Ishikawa (cell line): ENCODE results near the gene NUDT14.

Experiments used
- CEBPB ChIP-seq: IDR thresholded peaks from 2 replicates; pipeline ENCODE4 v1.6.1; 2012
- CREB1 ChIP-seq: IDR thresholded peaks from 2 replicates; pipeline ENCODE4 v1.6.1; 2012; ENCODE audit warnings: low read depth
- EGR1 ChIP-seq: IDR thresholded peaks from 2 replicates; pipeline ENCODE4 v1.6.1; 2012
- EP300 ChIP-seq: IDR thresholded peaks from 2 replicates; pipeline ENCODE4 v1.6.1; 2012; ENCODE audit warnings: borderline replicate concordance
- FOXM1 ChIP-seq: IDR thresholded peaks from 2 replicates; pipeline ENCODE4 v1.6.1; 2012; ENCODE audit warnings: low read depth, borderline replicate concordance
- NFIC ChIP-seq: IDR thresholded peaks from 2 replicates; pipeline ENCODE4 v1.6.1; 2012
- RAD21 ChIP-seq: IDR thresholded peaks from 2 replicates; pipeline ENCODE4 v1.6.1; 2012; ENCODE audit warnings: low read depth
- TAF1 ChIP-seq: IDR thresholded peaks from 2 replicates; pipeline ENCODE4 v1.6.1; 2012; ENCODE audit warnings: low read depth, mild to moderate bottlenecking
- TCF12 ChIP-seq: IDR thresholded peaks from 2 replicates; pipeline ENCODE4 v1.6.1; 2012; ENCODE audit warnings: low read depth
- TEAD4 ChIP-seq: IDR thresholded peaks from 2 replicates; pipeline ENCODE4 v1.6.1; 2012
- YY1 ChIP-seq: IDR thresholded peaks from 2 replicates; pipeline ENCODE4 v1.6.1; 2012; ENCODE audit warnings: low read depth
- ZBTB7A ChIP-seq: IDR thresholded peaks from 2 replicates; pipeline ENCODE4 v1.6.1; 2012; ENCODE audit warnings: low read depth
- TF ChIP-seq, protein P1 (sequence below): IDR thresholded peaks from 2 replicates; pipeline ENCODE4 v1.6.1; 2012
- TF ChIP-seq, protein P2 (sequence below): IDR thresholded peaks from 2 replicates; pipeline ENCODE4 v1.6.1; 2012; ENCODE audit warnings: low read depth, mild to moderate bottlenecking
- TF ChIP-seq, protein P3 (sequence below): IDR thresholded peaks from 2 replicates; pipeline ENCODE4 v1.6.1; 2012

The NUDT14 gene

DNA sequence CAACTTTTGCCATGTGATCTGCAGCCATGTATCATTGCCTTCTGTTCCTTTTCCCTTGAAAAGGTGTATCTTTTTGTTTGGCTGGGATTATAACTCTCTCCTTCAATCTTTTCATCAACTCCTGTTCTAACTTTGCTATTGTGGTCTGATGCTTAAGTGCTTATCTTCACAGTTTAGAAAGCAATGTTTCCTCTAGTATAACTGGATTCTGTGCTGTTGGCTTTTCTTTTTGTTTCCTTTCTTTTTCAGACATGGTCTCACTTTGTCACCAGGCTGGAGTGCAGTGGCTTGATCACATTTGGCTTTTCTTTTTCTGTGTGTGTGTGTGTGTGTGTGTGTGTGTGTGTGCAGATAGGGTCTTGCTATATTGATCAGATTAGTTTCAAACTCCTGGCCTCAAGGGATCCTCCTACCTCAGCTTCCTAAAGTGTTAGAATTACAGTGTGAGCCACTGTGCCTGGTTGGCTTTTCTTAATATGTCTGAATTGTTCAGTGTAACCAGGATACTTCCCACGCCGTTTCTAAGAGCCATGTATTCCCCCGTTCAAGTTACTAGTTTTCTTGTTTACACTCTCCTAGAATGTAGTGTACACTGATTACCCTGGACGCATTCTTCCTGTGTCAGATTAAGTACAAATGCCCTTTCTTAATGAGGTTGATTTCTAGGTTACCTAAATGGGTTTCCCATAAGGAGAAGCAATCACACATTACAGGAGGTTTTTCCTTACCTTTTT, 48.0 kb downstream of the NUDT14 start:
- TF ChIP-seq NFIC = no peak
- no peak for TF ChIP-seq TCF12
- no peak for TF ChIP-seq TAF1
- no peak for TF ChIP-seq YY1
- TF ChIP-seq CREB1 = no peak
- TF ChIP-seq, protein P1, sequence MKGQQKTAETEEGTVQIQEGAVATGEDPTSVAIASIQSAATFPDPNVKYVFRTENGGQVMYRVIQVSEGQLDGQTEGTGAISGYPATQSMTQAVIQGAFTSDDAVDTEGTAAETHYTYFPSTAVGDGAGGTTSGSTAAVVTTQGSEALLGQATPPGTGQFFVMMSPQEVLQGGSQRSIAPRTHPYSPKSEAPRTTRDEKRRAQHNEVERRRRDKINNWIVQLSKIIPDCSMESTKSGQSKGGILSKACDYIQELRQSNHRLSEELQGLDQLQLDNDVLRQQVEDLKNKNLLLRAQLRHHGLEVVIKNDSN = no peak
- no peak for TF ChIP-seq EGR1
- no peak for TF ChIP-seq FOXM1
- TF ChIP-seq TEAD4 = no peak
- TF ChIP-seq CEBPB = no peak
- no peak for TF ChIP-seq RAD21
- no peak for TF ChIP-seq ZBTB7A
- no peak for TF ChIP-seq EP300
- TF ChIP-seq, protein P2, sequence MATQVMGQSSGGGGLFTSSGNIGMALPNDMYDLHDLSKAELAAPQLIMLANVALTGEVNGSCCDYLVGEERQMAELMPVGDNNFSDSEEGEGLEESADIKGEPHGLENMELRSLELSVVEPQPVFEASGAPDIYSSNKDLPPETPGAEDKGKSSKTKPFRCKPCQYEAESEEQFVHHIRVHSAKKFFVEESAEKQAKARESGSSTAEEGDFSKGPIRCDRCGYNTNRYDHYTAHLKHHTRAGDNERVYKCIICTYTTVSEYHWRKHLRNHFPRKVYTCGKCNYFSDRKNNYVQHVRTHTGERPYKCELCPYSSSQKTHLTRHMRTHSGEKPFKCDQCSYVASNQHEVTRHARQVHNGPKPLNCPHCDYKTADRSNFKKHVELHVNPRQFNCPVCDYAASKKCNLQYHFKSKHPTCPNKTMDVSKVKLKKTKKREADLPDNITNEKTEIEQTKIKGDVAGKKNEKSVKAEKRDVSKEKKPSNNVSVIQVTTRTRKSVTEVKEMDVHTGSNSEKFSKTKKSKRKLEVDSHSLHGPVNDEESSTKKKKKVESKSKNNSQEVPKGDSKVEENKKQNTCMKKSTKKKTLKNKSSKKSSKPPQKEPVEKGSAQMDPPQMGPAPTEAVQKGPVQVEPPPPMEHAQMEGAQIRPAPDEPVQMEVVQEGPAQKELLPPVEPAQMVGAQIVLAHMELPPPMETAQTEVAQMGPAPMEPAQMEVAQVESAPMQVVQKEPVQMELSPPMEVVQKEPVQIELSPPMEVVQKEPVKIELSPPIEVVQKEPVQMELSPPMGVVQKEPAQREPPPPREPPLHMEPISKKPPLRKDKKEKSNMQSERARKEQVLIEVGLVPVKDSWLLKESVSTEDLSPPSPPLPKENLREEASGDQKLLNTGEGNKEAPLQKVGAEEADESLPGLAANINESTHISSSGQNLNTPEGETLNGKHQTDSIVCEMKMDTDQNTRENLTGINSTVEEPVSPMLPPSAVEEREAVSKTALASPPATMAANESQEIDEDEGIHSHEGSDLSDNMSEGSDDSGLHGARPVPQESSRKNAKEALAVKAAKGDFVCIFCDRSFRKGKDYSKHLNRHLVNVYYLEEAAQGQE = no peak
- TF ChIP-seq, protein P3, sequence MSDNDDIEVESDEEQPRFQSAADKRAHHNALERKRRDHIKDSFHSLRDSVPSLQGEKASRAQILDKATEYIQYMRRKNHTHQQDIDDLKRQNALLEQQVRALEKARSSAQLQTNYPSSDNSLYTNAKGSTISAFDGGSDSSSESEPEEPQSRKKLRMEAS = no peak

DNA sequence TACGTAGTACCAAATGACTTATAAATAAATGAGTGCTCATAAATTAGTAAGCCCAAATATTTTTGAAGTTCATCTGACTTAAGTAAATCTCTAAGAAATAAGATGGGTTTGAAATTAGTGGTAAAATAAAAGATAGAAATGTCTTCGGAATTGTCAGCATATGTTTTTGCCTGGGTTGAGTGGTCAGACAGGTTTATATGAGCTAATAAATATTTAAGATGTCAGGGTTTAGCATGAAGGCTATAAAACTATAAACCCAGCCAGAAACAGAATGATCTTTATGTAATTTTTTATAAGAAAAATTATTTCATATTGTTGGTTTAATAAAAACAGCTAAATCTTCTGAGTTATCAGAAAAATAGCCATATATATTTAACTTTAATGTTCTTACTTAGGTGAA, 49.9 kb downstream of the NUDT14 start:
- TF ChIP-seq NFIC (no peak), EP300 (no peak), ZBTB7A (no peak), RAD21 (no peak), CREB1 (no peak), YY1 (no peak), EGR1 (no peak), TAF1 (no peak), FOXM1 (no peak), CEBPB (no peak), TCF12 (no peak), TEAD4 (no peak)
- TF ChIP-seq, protein P3 = no peak
- TF ChIP-seq, protein P1 = no peak

DNA sequence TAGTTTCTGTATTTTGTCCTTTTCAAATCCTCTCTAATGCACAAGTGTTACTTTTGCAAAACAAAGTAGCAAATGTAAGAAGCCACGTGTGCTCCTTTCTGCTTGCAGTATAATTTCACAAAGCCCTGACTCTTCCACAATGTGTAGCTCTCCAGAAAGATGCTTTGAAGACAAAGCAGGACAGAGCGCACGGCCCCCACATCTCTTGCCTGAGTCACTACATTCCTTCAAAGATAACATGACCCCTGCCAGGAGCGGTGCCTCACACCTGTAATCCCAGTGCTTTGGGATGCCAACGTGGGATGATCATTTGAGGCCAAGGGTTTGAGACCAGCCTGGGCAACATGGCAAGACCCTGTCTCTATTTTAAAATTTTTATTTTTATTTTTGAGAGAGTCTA, 53.1 kb downstream of the NUDT14 start:
- TF ChIP-seq, protein P3 = no peak
- TF ChIP-seq, protein P1 = no peak
- no peak for TF ChIP-seq TEAD4
- no peak for TF ChIP-seq CEBPB

DNA sequence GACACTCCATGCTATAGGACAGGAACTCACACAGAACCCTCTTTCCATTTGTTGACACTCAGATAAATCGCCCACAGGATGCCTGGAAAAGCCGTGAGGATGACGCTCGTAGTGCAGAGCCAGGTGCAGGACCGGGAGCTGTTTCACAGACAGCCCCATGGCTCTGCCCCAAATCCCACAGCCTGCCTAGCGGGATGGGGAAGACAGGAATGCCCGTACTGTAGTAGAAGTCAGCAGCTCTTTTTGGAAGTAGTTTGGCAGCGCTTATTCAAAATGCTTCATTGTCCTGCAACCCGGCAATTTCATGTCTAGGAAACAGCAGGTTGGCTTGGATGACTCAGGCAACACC, 54.2 kb downstream of the NUDT14 start:
- no peak for TF ChIP-seq FOXM1

DNA sequence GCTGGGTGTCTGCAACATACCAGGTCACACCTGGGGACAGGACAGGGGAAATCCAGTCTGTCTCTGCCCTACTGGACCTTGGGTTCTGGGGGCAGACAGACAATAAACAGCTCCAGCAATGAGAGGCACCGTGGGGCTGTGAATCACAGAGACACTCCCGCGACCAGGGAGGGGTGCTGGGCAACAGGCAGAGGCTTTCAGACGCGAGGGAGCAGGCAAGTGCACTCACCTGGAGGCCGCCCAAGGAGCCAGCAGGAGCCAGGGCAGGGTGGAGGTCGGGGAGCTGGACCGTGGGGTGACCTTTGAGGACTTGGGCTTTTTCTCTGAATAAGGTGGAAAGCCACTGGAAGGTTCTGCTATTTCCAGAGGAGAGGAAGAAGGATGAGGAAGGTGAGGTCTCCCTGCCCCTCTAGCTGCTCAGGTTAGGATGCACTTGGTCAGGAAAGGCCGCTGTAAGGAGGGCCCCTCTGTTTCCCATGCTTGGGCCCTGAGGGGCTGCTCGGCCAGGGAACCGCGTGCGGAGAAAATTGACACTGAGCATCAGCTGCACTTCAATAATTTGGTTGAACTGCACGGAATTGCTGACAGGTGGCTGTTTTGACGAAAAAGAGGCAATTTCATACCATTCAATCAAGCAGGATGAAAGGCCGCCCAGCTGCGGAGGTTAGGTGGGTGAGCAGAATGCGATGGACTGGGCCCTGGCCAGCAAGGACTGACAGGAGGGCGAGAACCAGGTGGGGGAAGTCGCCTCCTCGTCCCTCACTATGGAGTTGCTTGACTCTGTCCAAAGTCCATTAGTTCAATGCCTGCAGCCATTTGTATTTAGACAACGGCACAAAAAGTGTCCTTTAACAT, 54.8 kb downstream of the NUDT14 start:
- TF ChIP-seq YY1 (no peak), RAD21 (no peak), TEAD4 (no peak), FOXM1 (no peak), CEBPB (no peak), ZBTB7A (no peak), TCF12 (no peak), TAF1 (no peak), EGR1 (no peak)
- TF ChIP-seq, protein P2 = no peak
- TF ChIP-seq, protein P1 = no peak
- TF ChIP-seq, protein P3 = no peak
